Karpas-422 (cell line): ENCODE results near the gene PIANP. TPM values are rescaled to one million over a fixed set of nuclear protein-coding genes. Genes with fewer than 3 reads are reported as not detected.

ENCODE experiments used
- DNase-seq: peaks from one replicate; pipeline ENCODE4 v3.0.0-alpha.2; 2015
- H2AFZ ChIP-seq: fragments of 200-600 bp; sonication (generic); 2 replicates; pipeline ENCODE4 v1.6.1; 2014; ENCODE audit warnings: antibody characterized with exemption, low read length, mixed read lengths
- H3K27ac ChIP-seq: fragments of 200-600 bp; sonication (generic); 2 replicates; pipeline ENCODE4 v1.5.1; 2014; ENCODE audit warnings: mild to moderate bottlenecking, low read length, moderate library complexity
- H3K27me3 ChIP-seq: fragments of 200-600 bp; sonication (generic); 2 replicates; pipeline ENCODE4 v1.6.1; 2014; ENCODE audit warnings: low read length, mixed read lengths
- H3K36me3 ChIP-seq: fragments of 200-600 bp; sonication (generic); 2 replicates; pipeline ENCODE4 v1.6.1; 2014; ENCODE audit warnings: low read length, mixed read lengths; ENCODE audit not compliant: insufficient read depth
- H3K4me1 ChIP-seq: fragments of 200-600 bp; sonication (generic); 2 replicates; pipeline ENCODE4 v1.6.1; 2014; ENCODE audit warnings: mild to moderate bottlenecking, low read length, mixed read lengths
- H3K4me2 ChIP-seq: fragments of 200-600 bp; sonication (generic); 2 replicates; pipeline ENCODE4 v1.6.1; 2014; ENCODE audit warnings: low read length, low read depth, mild to moderate bottlenecking; ENCODE audit not compliant: poor library complexity, severe bottlenecking
- H3K4me3 ChIP-seq: fragments of 200-600 bp; sonication (generic); 2 replicates; pipeline ENCODE4 v1.5.1; 2014; ENCODE audit warnings: mild to moderate bottlenecking, antibody characterized with exemption, low read length, mixed read lengths
- H3K79me2 ChIP-seq: fragments of 200-600 bp; sonication (generic); 2 replicates; pipeline ENCODE4 v1.6.1; 2014; ENCODE audit warnings: mild to moderate bottlenecking, low read length, mixed read lengths
- H3K9ac ChIP-seq: fragments of 200-600 bp; sonication (generic); 2 replicates; pipeline ENCODE4 v1.6.0; 2014; ENCODE audit warnings: low read length
- H3K9me2 ChIP-seq: fragments of 200-600 bp; sonication (generic), shearing (Covaris generic); replicated peaks from 2 replicates; pipeline ENCODE4 v1.6.0; 2014; ENCODE audit warnings: mild to moderate bottlenecking, low read length, moderate library complexity; ENCODE audit not compliant: insufficient read depth
- H3K9me3 ChIP-seq: fragments of 300-700, 200-600 bp; sonication (generic); 2 replicates; pipeline ENCODE4 v1.6.1; 2014; ENCODE audit warnings: low read length, mixed read lengths
- H4K20me1 ChIP-seq: fragments of 200-600 bp; sonication (generic); 2 replicates; pipeline ENCODE4 v1.6.1; 2014; ENCODE audit warnings: mild to moderate bottlenecking, antibody characterized with exemption, low read length, low read depth; ENCODE audit not compliant: insufficient read depth
- total RNA-seq: library from RNA; depleted of rRNA; stranded (reverse); fragments of >200 nt; shearing (Covaris generic); gene quantifications from 2 replicates; pipeline ENCODE4 v1.2.3, GENCODE V29; 2014; ENCODE audit warnings: low replicate concordance

The PIANP gene
- total RNA-seq, 1 experiment from 2014 or later = not detected

- no peaks in the 10 kb centered on the region for H3K27me3 ChIP-seq
- no peaks in the 10 kb centered on the region for H3K36me3 ChIP-seq
- no peak overlapping the region for H3K4me3 ChIP-seq
- H3K4me1 ChIP-seq = peaks cover 14% of the 10 kb centered on the region
- H3K9me2 ChIP-seq = no peaks in the 10 kb centered on the region
- no peak overlapping the region for H3K4me2 ChIP-seq
- DNase-seq = peak; percentile 67
- H3K79me2 ChIP-seq = no peaks in the 10 kb centered on the region
- H3K27ac ChIP-seq = no peak overlapping the region
- H4K20me1 ChIP-seq = 0 out of 2 replicates have a peak, but pooled peaks cover 4% of the 10 kb centered on the region
- H2AFZ ChIP-seq = no peak overlapping the region
- no peak overlapping the region; the same call in 1 of the 2 replicates for H3K9ac ChIP-seq
- no peaks in the 10 kb centered on the region for H3K9me3 ChIP-seq
Observed at GRCh38 chr12:6735448-6736191, 35.0 kb upstream of the PIANP start.

GRCh38 chr12:6734506-6735387 lies 34.1 kb upstream of the PIANP start:
- H3K27ac ChIP-seq = no peak overlapping the region

GRCh38 chr12:6730169-6730568 lies 29.6 kb upstream of the PIANP start:
- Histone ChIP-seq H3K4me1 (peaks cover 19% of the 10 kb centered on the region), H3K27me3 (no peaks in the 10 kb centered on the region), H2AFZ (no peak overlapping the region), H3K36me3 (peaks cover 9% of the 10 kb centered on the region), H3K9me3 (no peaks in the 10 kb centered on the region), H3K9me2 (no peaks in the 10 kb centered on the region), H3K9ac (no peak overlapping the region), H3K4me2 (no peak overlapping the region), H3K4me3 (no peak overlapping the region), H4K20me1 (0 out of 2 replicates have a peak, but pooled peaks cover 4% of the 10 kb centered on the region), H3K79me2 (no peaks in the 10 kb centered on the region), H3K27ac (no peak overlapping the region)
- DNase-seq = peak; percentile 51

More at GRCh38 chr12:6734506-6735387, 34.1 kb upstream of the PIANP start:
- no peaks in the 10 kb centered on the region for H3K79me2 ChIP-seq
- H3K9me2 ChIP-seq = no peaks in the 10 kb centered on the region
- no peak overlapping the region for H3K9ac ChIP-seq
- H3K9me3 ChIP-seq = no peaks in the 10 kb centered on the region
- peaks cover 22% of the 10 kb centered on the region for H3K4me1 ChIP-seq
- no peak overlapping the region for H3K4me2 ChIP-seq
- 0 out of 2 replicates have a peak, but pooled peaks cover 4% of the 10 kb centered on the region for H4K20me1 ChIP-seq
- no peak for DNase-seq
- H3K36me3 ChIP-seq = peaks cover 2% of the 10 kb centered on the region; the same call in 1 of the 2 replicates
- H3K4me3 ChIP-seq = no peak overlapping the region
- no peak overlapping the region for H2AFZ ChIP-seq
- no peaks in the 10 kb centered on the region for H3K27me3 ChIP-seq

GRCh38 chr12:6729186-6729585 lies 28.6 kb upstream of the PIANP start:
- H3K4me2 ChIP-seq = no peak overlapping the region
- no peaks in the 10 kb centered on the region for H3K9me3 ChIP-seq
- peaks cover 9% of the 10 kb centered on the region for H3K36me3 ChIP-seq
- H4K20me1 ChIP-seq = 0 out of 2 replicates have a peak, but pooled peaks cover 4% of the 10 kb centered on the region
- H3K79me2 ChIP-seq = peaks cover 7% of the 10 kb centered on the region
- peaks cover 27% of the 10 kb centered on the region for H3K4me1 ChIP-seq
- no peaks in the 10 kb centered on the region for H3K9me2 ChIP-seq
- H3K9ac ChIP-seq = no peak overlapping the region
- H2AFZ ChIP-seq = no peak overlapping the region
- no peak overlapping the region for H3K27ac ChIP-seq
- no peaks in the 10 kb centered on the region for H3K27me3 ChIP-seq
- no peak overlapping the region for H3K4me3 ChIP-seq
- no peak for DNase-seq

GRCh38 chr12:6725350-6725749 lies 24.7 kb upstream of the PIANP start:
- H3K27me3 ChIP-seq = no peaks in the 10 kb centered on the region
- H3K4me1 ChIP-seq = peaks cover 34% of the 10 kb centered on the region
- H3K4me2 ChIP-seq = peak overlapping the region; percentile 80
- H3K27ac ChIP-seq = no peak overlapping the region
- DNase-seq = no peak
- H3K79me2 ChIP-seq = peaks cover 7% of the 10 kb centered on the region
- no peaks in the 10 kb centered on the region for H3K9me3 ChIP-seq
- H3K4me3 ChIP-seq = no peak overlapping the region; the same call in 1 of the 2 replicates
- no peak overlapping the region for H2AFZ ChIP-seq
- H3K36me3 ChIP-seq = peaks cover 9% of the 10 kb centered on the region
- H3K9me2 ChIP-seq = no peaks in the 10 kb centered on the region
- no peaks in the 10 kb centered on the region for H4K20me1 ChIP-seq
- peak overlapping the region; percentile 7; the same call in 1 of the 2 replicates for H3K9ac ChIP-seq

- peak; percentile 75 for DNase-seq
- Histone ChIP-seq H3K9ac (peak overlapping the region; percentile 71), H4K20me1 (no peaks in the 10 kb centered on the region), H3K4me3 (peak overlapping the region; percentile 92), H2AFZ (peak overlapping the region; percentile 36; the same call in 1 of the 2 replicates), H3K36me3 (peaks cover 6% of the 10 kb centered on the region), H3K79me2 (peaks cover 7% of the 10 kb centered on the region), H3K9me3 (no peaks in the 10 kb centered on the region), H3K27ac (peak overlapping the region; percentile 63), H3K27me3 (no peaks in the 10 kb centered on the region), H3K9me2 (no peaks in the 10 kb centered on the region), H3K4me1 (peaks cover 28% of the 10 kb centered on the region), H3K4me2 (peak overlapping the region; percentile 80)
Observed at GRCh38 chr12:6724409-6724797, 23.8 kb upstream of the PIANP start.

GRCh38 chr12:6723607-6724408 lies 23.2 kb upstream of the PIANP start, which contains the start of gene COPS7A:
TSS of gene COPS7A (plus strand) at chr12:6724046. CDS start at chr12:6724657, 611 bp downstream.
- DNase-seq = peak; percentile 100
- peak within 1 kb of the TSS; percentile 80 for H3K4me2 ChIP-seq
- no peaks in the 10 kb centered on the region for H4K20me1 ChIP-seq
- no peaks in the 10 kb centered on the region for H3K9me3 ChIP-seq
- H2AFZ ChIP-seq = peak within 1 kb of the TSS; percentile 74; the same call in 1 of the 2 replicates
- H3K27ac ChIP-seq = peak within 1 kb of the TSS; percentile 68
- H3K79me2 ChIP-seq = peaks cover 7% of the 10 kb centered on the region
- no peaks in the 10 kb centered on the region for H3K9me2 ChIP-seq
- peak within 1 kb of the TSS; percentile 91 for H3K9ac ChIP-seq
- peaks cover 2% of the 10 kb centered on the region; the same call in 1 of the 2 replicates for H3K36me3 ChIP-seq
- peak within 1 kb of the TSS; percentile 92 for H3K4me3 ChIP-seq
- peaks cover 28% of the 10 kb centered on the region for H3K4me1 ChIP-seq
- no peaks in the 10 kb centered on the region for H3K27me3 ChIP-seq
